Right cardiac atrium (tissue), 5 donors: ENCODE measurements around the gene DNM1. TPM values are rescaled to one million over a fixed set of nuclear protein-coding genes. Genes with fewer than 3 reads are reported as not detected.

ENCODE experiments used
- microRNA-seq, 2 donors: library from miRNA; unstranded; fragments of <30 nt; microRNA quantifications; one replicate each; pipeline ENCODE4 v1.2.0, GENCODE V29; 2020 to 2021
- polyA plus RNA-seq: library from polyadenylated mRNA; stranded (reverse); fragments of 200-250 nt; gene quantifications from one replicate; pipeline ENCODE4 v1.2.3, GENCODE V29; 2013
- total RNA-seq, 4 donors: library from RNA; stranded (reverse); fragmentation: NEBNext Ultra II Directional; extraction: Animal tissue kit (Norgen Biotek cat#: 25700); gene quantifications; one replicate each; pipeline ENCODE4 v1.2.1, GENCODE V29; 2021
- donor health status: healthy with polysubstance abuse.
- donor health status: DM: no; HTN: yes; CAD: no.
- donor health status: DM: no; HTN: no; CAD: no.
- donor health status: DM: no; HTN: yes; CAD: no; lungs with severe emphysema.
- donor health status: DM: yes; HTN: yes; CAD: no.

DNM1 gene
- total and polyA plus RNA-seq, 5 donors: 4.4 to 7.4 (median 6.0) TPM

Small RNAs within 50 kb of the gene (microRNA-seq; reads per million reads assigned to microRNA genes)
- 488 to 1,278 reads per million in 2 donors for gene MIR199B
- 1.6 to 1.7 reads per million in 2 donors for gene MIR3154

Other genes with a start within 250 kb of the DNM1 start
- 10 to 100 TPM; 23.1 to 35.1 (median 31.6) TPM for gene EEIG1, start 222.4 kb upstream of the DNM1 start, total RNA-seq
- 12.7 TPM for gene EEIG1, start 222.4 kb upstream of the DNM1 start, polyA plus RNA-seq
- gene NAIF1, start 136.1 kb upstream of the DNM1 start, total RNA-seq: 1 to 10 TPM; 6.1 to 8.7 (median 6.4) TPM
- 5.0 TPM for gene NAIF1, start 136.1 kb upstream of the DNM1 start, polyA plus RNA-seq
- 10 to 100 TPM in 1 of 4 donors, 1 to 10 TPM in 3; 6.3 to 16.1 (median 7.0) TPM for gene SLC25A25, start 135.1 kb upstream of the DNM1 start, total RNA-seq
- gene SLC25A25, start 135.1 kb upstream of the DNM1 start, polyA plus RNA-seq: 5.8 TPM
- gene PTGES2, start 75.7 kb upstream of the DNM1 start, total RNA-seq: 100 to 1,000 TPM; 122 to 128 (median 126) TPM
- gene PTGES2, start 75.7 kb upstream of the DNM1 start, polyA plus RNA-seq: 162 TPM
- not detected for gene LCN2, start 53.9 kb upstream of the DNM1 start, total RNA-seq
- 0.16 TPM for gene LCN2, start 53.9 kb upstream of the DNM1 start, polyA plus RNA-seq
- gene BBLN, start 43.1 kb upstream of the DNM1 start, total RNA-seq: 10 to 100 TPM; 41.6 to 58.0 (median 49.1) TPM
- 138 TPM for gene BBLN, start 43.1 kb upstream of the DNM1 start, polyA plus RNA-seq
- 10 to 100 TPM; 75.9 to 81.5 (median 81.0) TPM for gene CIZ1, start 11.8 kb upstream of the DNM1 start, total RNA-seq
- 39.0 TPM for gene CIZ1, start 11.8 kb upstream of the DNM1 start, polyA plus RNA-seq
- 100 to 1,000 TPM in 2 of 4 donors, 10 to 100 TPM in 2; 85.6 to 124 (median 101) TPM for gene GOLGA2, start 72.6 kb downstream of the DNM1 start, total RNA-seq
- gene GOLGA2, start 72.6 kb downstream of the DNM1 start, polyA plus RNA-seq: 84.2 TPM
- 10 to 100 TPM; 18.7 to 22.3 (median 20.5) TPM for gene SWI5, start 72.9 kb downstream of the DNM1 start, total RNA-seq
- 33.7 TPM for gene SWI5, start 72.9 kb downstream of the DNM1 start, polyA plus RNA-seq
- 10 to 100 TPM; 19.9 to 29.0 (median 25.9) TPM for gene TRUB2, start 119.1 kb downstream of the DNM1 start, total RNA-seq
- gene TRUB2, start 119.1 kb downstream of the DNM1 start, polyA plus RNA-seq: 24.6 TPM
- gene COQ4, start 119.5 kb downstream of the DNM1 start, total RNA-seq: 10 to 100 TPM; 26.5 to 28.9 (median 27.6) TPM
- gene COQ4, start 119.5 kb downstream of the DNM1 start, polyA plus RNA-seq: 41.8 TPM
- 10 to 100 TPM; 14.7 to 20.4 (median 18.4) TPM for gene SLC27A4, start 137.1 kb downstream of the DNM1 start, total RNA-seq
- 21.7 TPM for gene SLC27A4, start 137.1 kb downstream of the DNM1 start, polyA plus RNA-seq
- 10 to 100 TPM; 46.5 to 57.4 (median 52.7) TPM for gene URM1, start 168.0 kb downstream of the DNM1 start, total RNA-seq
- gene URM1, start 168.0 kb downstream of the DNM1 start, polyA plus RNA-seq: 44.2 TPM
- gene CERCAM, start 217.5 kb downstream of the DNM1 start, total RNA-seq: 10 to 100 TPM; 12.8 to 23.2 (median 17.7) TPM
- gene CERCAM, start 217.5 kb downstream of the DNM1 start, polyA plus RNA-seq: 12.3 TPM